ENCODE measurements around the gene NNT.

NNT gene

DNA sequence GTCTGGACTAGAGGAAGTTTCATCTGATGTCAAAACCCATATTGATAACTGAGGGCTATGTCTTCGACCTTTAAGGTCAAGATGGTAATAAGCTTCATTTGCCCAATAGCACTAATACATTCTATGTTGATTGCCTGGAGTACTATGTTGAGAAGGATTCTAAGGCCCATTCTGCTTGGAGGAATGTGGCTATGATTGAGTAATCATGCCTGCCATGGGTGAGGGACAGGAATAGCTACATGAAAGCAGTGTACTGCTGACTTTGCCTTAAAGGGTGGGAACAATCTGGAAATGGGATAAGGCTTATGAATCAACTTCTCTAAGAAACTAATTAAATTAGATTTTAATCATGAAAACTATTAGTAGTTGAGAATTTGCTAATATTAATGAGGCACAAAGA is 13.6 kb downstream of the NNT start:
- TF ChIP-seq POLR2AphosphoS5 (IDR thresholded peaks at IDR 0.05; ENCODE audit: low read depth, low read length) (no peak), POLR2A (IDR thresholded peaks at IDR 0.05; ENCODE audit: low read depth, low read length) (no peak), SPI1 (IDR thresholded peaks at IDR 0.05; ENCODE audit: low read depth, low read length) (no peak), TAF1 (IDR thresholded peaks at IDR 0.05; ENCODE audit: low read depth, low read length) (no peak), POU2F2 (IDR thresholded peaks at IDR 0.05; ENCODE audit: low read depth, low read length) (no peak), PAX5 (IDR thresholded peaks at IDR 0.05; ENCODE audit: insufficient read depth, low read length, severe bottlenecking) (no peak)
- no peak for FAIRE-seq
- DNase-seq (ENCODE audit: insufficient read length, low spot score), result no peak

DNA sequence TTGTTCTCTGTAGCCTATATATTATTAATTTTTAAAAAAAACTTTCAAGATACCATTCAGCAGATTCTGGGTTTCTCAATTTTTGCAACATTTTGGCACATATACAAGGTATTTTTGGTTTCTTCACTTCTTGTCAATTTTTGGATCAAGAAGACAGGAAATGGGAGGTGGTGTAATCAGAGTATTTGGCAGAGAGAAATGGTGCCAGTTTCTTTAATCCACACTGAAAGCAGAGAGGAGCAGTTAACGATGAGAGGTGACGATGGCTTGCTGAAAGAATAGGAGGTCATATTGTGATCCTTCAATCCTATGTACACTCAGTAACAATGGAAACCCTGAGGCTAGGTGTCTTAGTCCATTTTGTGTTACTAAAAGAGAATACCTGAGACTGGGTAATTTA is 16.4 kb downstream of the NNT start:
- no peak for FAIRE-seq
- no peak for TF ChIP-seq POLR2AphosphoS5 (IDR thresholded peaks at IDR 0.05; ENCODE audit: low read depth, low read length)
- TF ChIP-seq PAX5 (IDR thresholded peaks at IDR 0.05; ENCODE audit: insufficient read depth, low read length, severe bottlenecking), result no peak
- no peak for TF ChIP-seq SPI1 (IDR thresholded peaks at IDR 0.05; ENCODE audit: low read depth, low read length)
- no peak for TF ChIP-seq TAF1 (IDR thresholded peaks at IDR 0.05; ENCODE audit: low read depth, low read length)
- no peak for TF ChIP-seq POLR2A (IDR thresholded peaks at IDR 0.05; ENCODE audit: low read depth, low read length)
- TF ChIP-seq POU2F2 (IDR thresholded peaks at IDR 0.05; ENCODE audit: low read depth, low read length), result no peak

DNA sequence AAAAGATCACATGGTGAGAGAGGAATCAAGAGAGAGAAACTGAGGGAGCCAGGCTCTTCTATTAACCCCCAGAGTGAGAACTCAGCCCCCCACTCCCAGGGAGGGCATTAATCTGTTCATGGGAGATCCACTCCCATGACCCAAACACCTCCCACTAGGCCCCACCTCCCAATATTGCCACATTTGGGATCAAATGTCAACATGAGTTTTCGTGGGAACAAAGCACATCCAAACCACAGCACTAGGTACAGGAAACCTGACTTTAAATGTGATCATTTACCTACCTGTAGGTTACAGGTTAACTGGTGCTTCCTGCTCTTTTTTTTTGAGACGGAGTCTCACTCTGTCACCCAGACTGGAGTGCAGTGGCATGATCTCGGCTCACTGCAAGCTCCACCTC is 16.9 kb downstream of the NNT start:
- TF ChIP-seq POLR2AphosphoS5 (IDR thresholded peaks at IDR 0.05; ENCODE audit: low read depth, low read length) (no peak), SPI1 (IDR thresholded peaks at IDR 0.05; ENCODE audit: low read depth, low read length) (no peak), POU2F2 (IDR thresholded peaks at IDR 0.05; ENCODE audit: low read depth, low read length) (no peak), TAF1 (IDR thresholded peaks at IDR 0.05; ENCODE audit: low read depth, low read length) (no peak), POLR2A (IDR thresholded peaks at IDR 0.05; ENCODE audit: low read depth, low read length) (no peak), PAX5 (IDR thresholded peaks at IDR 0.05; ENCODE audit: insufficient read depth, low read length, severe bottlenecking) (no peak)

More for the DNA sequence above, 16.4 kb downstream of the NNT start:
- DNase-seq (ENCODE audit: insufficient read length, low spot score), result no peak

DNA sequence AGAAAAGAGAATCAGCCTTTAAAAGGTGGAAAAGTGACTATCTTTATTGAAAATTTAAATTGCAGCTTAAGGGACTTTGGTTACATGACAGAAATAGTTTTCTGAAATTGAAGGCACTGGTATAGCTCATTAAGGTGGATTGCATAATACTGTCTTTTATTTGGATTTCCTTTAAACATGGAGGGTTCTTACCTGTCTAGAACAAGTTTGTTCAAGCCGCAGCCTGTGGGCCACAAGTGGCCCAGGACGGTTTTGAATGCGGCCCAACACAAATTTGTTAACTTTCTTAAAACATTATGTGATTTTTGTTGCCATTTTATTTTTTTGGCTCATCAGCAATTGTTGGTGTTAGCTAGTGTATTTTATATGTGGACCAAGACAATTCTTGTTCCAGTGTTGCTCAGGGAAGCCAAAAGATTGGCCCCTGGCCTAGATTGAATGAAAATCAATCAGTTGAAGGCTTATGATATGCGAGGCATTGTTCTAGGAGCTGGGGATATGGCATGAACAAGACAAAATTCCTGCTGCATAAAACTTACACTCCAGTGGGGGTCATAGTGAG is 18.0 kb downstream of the NNT start:
- DNase-seq (ENCODE audit: insufficient read length, low spot score) (no peak), FAIRE-seq (no peak)
- TF ChIP-seq SPI1 (IDR thresholded peaks at IDR 0.05; ENCODE audit: low read depth, low read length) (no peak), TAF1 (IDR thresholded peaks at IDR 0.05; ENCODE audit: low read depth, low read length) (no peak), POLR2A (IDR thresholded peaks at IDR 0.05; ENCODE audit: low read depth, low read length) (no peak), POLR2AphosphoS5 (IDR thresholded peaks at IDR 0.05; ENCODE audit: low read depth, low read length) (no peak), PAX5 (IDR thresholded peaks at IDR 0.05; ENCODE audit: insufficient read depth, low read length, severe bottlenecking) (no peak), POU2F2 (IDR thresholded peaks at IDR 0.05; ENCODE audit: low read depth, low read length) (no peak)

More for the DNA sequence above, 16.9 kb downstream of the NNT start:
- no peak for FAIRE-seq
- no peak for DNase-seq (ENCODE audit: insufficient read length, low spot score)

DNA sequence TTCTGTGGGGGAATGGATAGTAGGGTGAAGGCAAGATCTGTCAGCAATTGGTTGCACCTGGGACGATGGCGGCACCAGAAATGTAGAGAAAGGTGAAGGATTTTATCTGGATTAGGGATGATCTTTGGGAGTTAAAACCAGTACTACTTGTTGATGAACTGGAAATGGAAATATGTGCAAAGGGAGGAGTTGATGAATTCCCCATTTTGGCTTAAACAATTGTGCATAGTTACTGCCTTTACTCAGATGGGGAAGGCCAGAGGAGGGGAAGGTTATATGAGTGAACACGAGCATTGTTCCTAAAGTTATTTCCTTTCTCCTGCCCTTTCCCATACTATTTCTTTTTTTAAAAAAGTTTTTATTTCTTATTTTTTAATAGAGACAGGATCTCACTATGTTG is 19.1 kb downstream of the NNT start:
- DNase-seq (ENCODE audit: insufficient read length, low spot score) (no peak), FAIRE-seq (no peak)
- no peak for TF ChIP-seq SPI1 (IDR thresholded peaks at IDR 0.05; ENCODE audit: low read depth, low read length)
- TF ChIP-seq POU2F2 (IDR thresholded peaks at IDR 0.05; ENCODE audit: low read depth, low read length), result no peak
- TF ChIP-seq TAF1 (IDR thresholded peaks at IDR 0.05; ENCODE audit: low read depth, low read length), result no peak
- no peak for TF ChIP-seq POLR2AphosphoS5 (IDR thresholded peaks at IDR 0.05; ENCODE audit: low read depth, low read length)
- no peak for TF ChIP-seq PAX5 (IDR thresholded peaks at IDR 0.05; ENCODE audit: insufficient read depth, low read length, severe bottlenecking)
- TF ChIP-seq POLR2A (IDR thresholded peaks at IDR 0.05; ENCODE audit: low read depth, low read length), result no peak

DNA sequence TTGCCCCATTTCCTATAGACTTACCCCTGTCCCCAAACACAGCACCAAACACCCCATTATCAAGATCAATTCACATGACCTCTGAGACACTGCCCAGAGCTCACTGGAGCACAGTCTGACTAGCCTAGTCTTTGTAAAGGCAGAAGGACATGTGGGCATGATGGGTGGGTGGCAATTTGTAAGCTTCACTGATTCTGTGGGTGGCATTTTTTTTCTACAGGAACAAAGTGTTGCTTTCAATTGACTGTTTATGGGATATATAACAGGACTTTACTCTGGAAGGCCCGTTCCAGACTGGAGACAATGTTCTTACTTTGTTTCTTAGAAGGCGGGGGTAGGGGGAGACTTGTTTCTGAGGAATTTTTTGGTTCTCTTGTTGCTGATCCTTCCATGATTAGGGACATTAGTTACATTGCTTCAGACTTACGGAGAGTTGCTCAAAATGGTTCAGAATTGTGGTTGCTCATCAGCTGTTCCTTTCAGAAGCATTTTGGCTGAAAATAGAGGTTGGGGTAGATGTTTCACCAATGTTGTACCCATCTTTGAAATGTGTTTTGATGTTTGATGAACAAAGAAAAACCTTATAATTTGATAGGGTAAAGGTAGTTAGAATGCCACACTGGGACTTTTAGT is 20.2 kb downstream of the NNT start:
- DNase-seq (ENCODE audit: insufficient read length, low spot score) (no peak), FAIRE-seq (no peak)
- no peak for TF ChIP-seq POLR2AphosphoS5 (IDR thresholded peaks at IDR 0.05; ENCODE audit: low read depth, low read length)
- no peak for TF ChIP-seq POLR2A (IDR thresholded peaks at IDR 0.05; ENCODE audit: low read depth, low read length)
- no peak for TF ChIP-seq TAF1 (IDR thresholded peaks at IDR 0.05; ENCODE audit: low read depth, low read length)
- TF ChIP-seq PAX5 (IDR thresholded peaks at IDR 0.05; ENCODE audit: insufficient read depth, low read length, severe bottlenecking), result no peak
- no peak for TF ChIP-seq POU2F2 (IDR thresholded peaks at IDR 0.05; ENCODE audit: low read depth, low read length)
- TF ChIP-seq SPI1 (IDR thresholded peaks at IDR 0.05; ENCODE audit: low read depth, low read length), result no peak

DNA sequence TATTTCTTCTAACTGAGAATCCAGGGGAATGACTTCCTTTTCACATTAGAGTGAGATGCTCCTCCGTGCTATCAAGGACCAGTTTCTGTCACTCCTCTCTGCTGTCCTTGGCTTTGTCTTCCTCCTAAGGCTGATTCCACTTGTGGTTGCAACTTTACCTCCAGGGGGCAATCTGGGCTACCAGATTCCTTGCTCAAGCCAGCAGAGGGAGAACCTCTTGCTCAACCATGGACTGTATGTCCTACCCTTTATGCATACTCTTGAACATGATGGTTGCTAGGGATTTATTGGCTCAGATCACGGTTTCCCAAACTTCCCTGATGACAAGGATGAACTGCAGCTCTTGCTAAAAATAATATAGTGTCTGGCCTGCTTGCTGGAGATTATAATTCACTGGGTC is 24.0 kb downstream of the NNT start:
- TF ChIP-seq TAF1 (IDR thresholded peaks at IDR 0.05; ENCODE audit: low read depth, low read length), result no peak
- FAIRE-seq (peak; percentile 31), DNase-seq (ENCODE audit: insufficient read length, low spot score) (no peak)

DNA sequence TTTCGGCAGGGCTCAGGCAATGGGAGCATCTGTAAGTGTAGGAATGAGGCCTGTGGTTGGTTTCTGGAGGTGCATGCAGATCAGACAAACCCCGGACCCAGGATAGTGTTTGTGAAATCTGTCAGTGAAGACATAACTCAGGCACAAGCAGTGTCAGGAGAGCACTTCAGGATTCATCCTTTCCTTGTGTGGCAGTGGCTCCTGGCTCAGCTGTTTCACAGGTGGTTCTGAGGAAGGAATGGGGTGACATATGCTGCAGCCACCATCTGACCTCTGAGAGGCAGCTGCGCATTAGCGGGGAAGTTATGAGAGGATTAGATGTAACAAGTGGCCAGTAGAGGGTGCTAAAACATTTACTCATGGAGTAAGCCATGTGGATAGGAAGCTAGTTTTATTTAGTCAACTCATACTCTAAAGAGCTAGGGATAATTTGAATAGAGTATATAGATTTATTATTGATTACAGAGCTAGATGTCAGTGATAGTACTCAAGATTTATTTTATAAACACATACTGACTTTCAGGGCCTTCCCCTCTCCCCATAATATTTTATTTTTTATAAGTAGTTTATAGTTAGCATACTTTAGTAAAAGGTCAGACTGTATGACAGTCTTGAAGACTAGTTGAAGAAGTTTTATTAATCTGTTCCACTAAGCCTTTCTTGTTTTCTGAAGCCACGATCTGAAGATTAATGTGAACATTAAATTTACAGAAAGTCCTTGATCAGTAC is 28.4 kb downstream of the NNT start:
- DNase-seq (ENCODE audit: insufficient read length, low spot score) (no peak), FAIRE-seq (peak; percentile 74)
- no peak for TF ChIP-seq POU2F2 (IDR thresholded peaks at IDR 0.05; ENCODE audit: low read depth, low read length)
- TF ChIP-seq PAX5 (IDR thresholded peaks at IDR 0.05; ENCODE audit: insufficient read depth, low read length, severe bottlenecking), result no peak
- no peak for TF ChIP-seq POLR2A (IDR thresholded peaks at IDR 0.05; ENCODE audit: low read depth, low read length)
- TF ChIP-seq POLR2AphosphoS5 (IDR thresholded peaks at IDR 0.05; ENCODE audit: low read depth, low read length), result no peak

DNA sequence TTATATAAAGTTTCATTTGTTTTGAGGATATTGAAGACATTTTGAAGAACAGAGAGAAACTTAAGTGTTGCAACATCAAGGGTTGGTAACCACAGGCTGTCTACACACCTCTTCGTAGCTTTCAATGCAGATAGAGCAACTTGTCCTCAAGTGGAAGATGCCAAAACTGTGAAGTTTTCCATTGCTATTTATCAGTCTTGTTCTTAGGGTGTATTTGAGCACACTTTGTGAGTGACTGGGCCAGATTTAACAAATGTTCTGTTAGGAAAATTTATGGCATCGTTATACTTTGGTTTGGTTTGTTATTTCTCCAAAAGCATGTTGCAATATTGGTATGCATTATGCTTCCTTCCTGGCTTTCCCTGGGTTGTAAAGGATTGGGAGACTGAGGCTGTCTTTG is 31.6 kb downstream of the NNT start:
- TF ChIP-seq SPI1 (IDR thresholded peaks at IDR 0.05; ENCODE audit: low read depth, low read length) (no peak), PAX5 (IDR thresholded peaks at IDR 0.05; ENCODE audit: insufficient read depth, low read length, severe bottlenecking) (no peak), POLR2A (IDR thresholded peaks at IDR 0.05; ENCODE audit: low read depth, low read length) (no peak), POLR2AphosphoS5 (IDR thresholded peaks at IDR 0.05; ENCODE audit: low read depth, low read length) (no peak), TAF1 (IDR thresholded peaks at IDR 0.05; ENCODE audit: low read depth, low read length) (no peak), POU2F2 (IDR thresholded peaks at IDR 0.05; ENCODE audit: low read depth, low read length) (no peak)
- no peak for FAIRE-seq
- no peak for DNase-seq (ENCODE audit: insufficient read length, low spot score)

Data from GM12891 (cell line).